HCT116 (cell line): ENCODE data around the gene UBE2O.

Source experiments
- ATF3 ChIP-seq: IDR thresholded peaks from 2 replicates; pipeline ENCODE4 v1.6.1; 2012
- CEBPB ChIP-seq: IDR thresholded peaks from 2 replicates; pipeline ENCODE4 v1.6.1; 2012; ENCODE audit warnings: low read depth
- CTCF ChIP-seq, 3 experiments: fragments of 200-600 bp in 1 of 3; sonication (generic) in 1 of 3; IDR thresholded peaks in 2 of 3; conservative IDR thresholded peaks in 1 of 3; 2 replicates each; pipeline ENCODE4 v1.5.1; 2012 to 2017; ENCODE audit warnings: low read depth in 2 of 3, low read length in 2 of 3, antibody characterized with exemption in 1 of 3, borderline replicate concordance in 1 of 3, control low read depth in 1 of 3, mild to moderate bottlenecking in 1 of 3, mixed read lengths in 1 of 3, mixed run types in 1 of 3, moderate library complexity in 1 of 3; ENCODE audit not compliant: insufficient read depth in 1 of 3
- EZH2 ChIP-seq: fragments of 200-600 bp; sonication (generic); IDR thresholded peaks from 2 replicates; pipeline ENCODE4 v1.6.1; 2017; ENCODE audit warnings: antibody characterized with exemption, mixed run types
- EZH2phosphoT487 ChIP-seq: fragments of 200-600 bp; IDR thresholded peaks from 2 replicates; pipeline ENCODE4 v1.6.1; 2018; ENCODE audit warnings: antibody characterized with exemption, borderline replicate concordance
- JUND ChIP-seq: IDR thresholded peaks from 2 replicates; pipeline ENCODE4 v1.6.1; 2012
- MAX ChIP-seq: IDR thresholded peaks from 2 replicates; pipeline ENCODE4 v1.6.1; 2012
- POLR2A ChIP-seq: IDR thresholded peaks from 2 replicates; pipeline ENCODE4 v1.7.0; 2011; ENCODE audit warnings: borderline replicate concordance; ENCODE audit not compliant: insufficient read depth, insufficient read length; ENCODE audit errors: extremely low read depth
- POLR2AphosphoS5 ChIP-seq: IDR thresholded peaks from 2 replicates; pipeline ENCODE4 v1.6.1; 2011; ENCODE audit warnings: mild to moderate bottlenecking, low read depth, low read length, moderate library complexity
- SP1 ChIP-seq: IDR thresholded peaks from 2 replicates; pipeline ENCODE4 v1.6.1; 2012; ENCODE audit warnings: low read depth
- TCF7L2 ChIP-seq: IDR thresholded peaks from 2 replicates; pipeline ENCODE4 v1.7.0; 2011; ENCODE audit warnings: borderline replicate concordance, inconsistent platforms; ENCODE audit not compliant: insufficient read depth, insufficient read length; ENCODE audit errors: extremely low read depth
- YY1 ChIP-seq: IDR thresholded peaks from 2 replicates; pipeline ENCODE4 v1.6.1; 2011; ENCODE audit warnings: low read length, low read depth, moderate library complexity, mild to moderate bottlenecking; ENCODE audit not compliant: insufficient replicate concordance; ENCODE audit errors: extremely low read depth

- TF ChIP-seq CTCF (IDR thresholded peaks at IDR 0.05 in 2 of 3, conservative IDR thresholded peaks at IDR 0.05 in 1 of 3; ENCODE audit: borderline replicate concordance in 1 of 3, insufficient read depth in 1 of 3, low read depth in 2 of 3, low read length in 2 of 3) (no peak), MAX (no peak), EZH2 (no peak), EZH2phosphoT487 (no peak), POLR2AphosphoS5 (no peak), ATF3 (no peak), CEBPB (no peak), TCF7L2 (no peak), POLR2A (no peak), YY1 (no peak), SP1 (no peak), JUND (no peak)
Measured at GRCh38 chr17:76437467-76438402, 15.2 kb downstream of the UBE2O start.
